HG03520 (cell line): ENCODE data around the gene MYLK2.
"Not testable (repeated sequence)": the region's sequence is repeated elsewhere in the genome, so short reads cannot be mapped to it uniquely, and the experiment has no call there.

Experiments
- ATAC-seq: cut with Tn5 transposase; IDR thresholded peaks from one replicate; pipeline ENCODE4 v1.9.1; 2021; ENCODE audit warnings: mild to moderate bottlenecking, moderate library complexity; ENCODE audit not compliant: unreplicated experiment

Gene MYLK2

GRCh38 chr20:31819083-31819784 is at the start of gene MYLK2:
MYLK2 (plus strand) TSS chr20:31819356; CDS start chr20:31819581, 225 bp downstream.
- no peak for ATAC-seq

DNA sequence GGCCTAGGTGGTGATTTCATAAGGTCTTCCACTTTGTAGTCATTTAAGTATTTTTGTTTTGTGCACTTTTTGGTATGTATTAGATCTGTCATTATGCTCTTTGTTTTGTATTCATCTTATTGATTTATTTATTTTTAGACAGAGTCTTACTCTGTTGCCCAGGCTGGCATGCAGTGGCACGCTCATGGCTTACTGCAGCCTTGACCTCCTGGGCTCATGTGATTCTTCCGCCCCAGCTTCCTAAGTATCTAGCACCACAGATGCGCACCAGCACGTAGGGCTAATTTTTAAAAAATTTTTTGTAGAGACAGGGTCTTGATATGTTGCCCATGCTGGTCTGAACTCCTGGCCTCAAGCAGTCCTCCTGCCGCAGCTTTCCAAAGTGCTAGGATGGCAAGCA is 49.5 kb upstream of the MYLK2 start:
- no peak for ATAC-seq

- no peak for ATAC-seq
Observed at GRCh38 chr20:31770243-31770642, 48.9 kb upstream of the MYLK2 start.

DNA sequence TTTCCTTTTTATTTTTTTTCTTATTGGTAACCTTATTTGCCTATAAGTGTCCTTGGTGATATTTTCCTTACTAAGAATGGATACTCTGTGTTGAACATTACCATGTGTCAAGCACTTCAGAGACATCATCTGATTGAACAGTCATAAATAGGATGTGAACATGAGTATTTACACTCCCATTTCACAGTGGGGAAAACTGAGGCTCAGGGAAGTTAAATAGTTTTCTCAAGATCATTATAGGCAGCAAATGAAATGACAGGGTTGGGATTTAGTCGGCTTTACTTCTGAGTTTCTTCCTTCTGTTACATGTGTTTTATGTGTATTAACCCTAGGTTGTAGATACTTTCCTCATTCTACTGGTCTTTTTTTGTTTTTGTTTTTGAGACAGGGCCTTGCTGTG is 44.7 kb upstream of the MYLK2 start:
- no peak for ATAC-seq

- ATAC-seq, result no peak
Observed at GRCh38 chr20:31780839-31781238, 38.3 kb upstream of the MYLK2 start.

- ATAC-seq, result no peak
Observed at GRCh38 chr20:31781945-31782344, 37.2 kb upstream of the MYLK2 start.

- no peak for ATAC-seq
Observed at GRCh38 chr20:31784354-31785044, 34.7 kb upstream of the MYLK2 start.

- ATAC-seq, result no peak
Observed at GRCh38 chr20:31785089-31785488, 34.1 kb upstream of the MYLK2 start.

DNA sequence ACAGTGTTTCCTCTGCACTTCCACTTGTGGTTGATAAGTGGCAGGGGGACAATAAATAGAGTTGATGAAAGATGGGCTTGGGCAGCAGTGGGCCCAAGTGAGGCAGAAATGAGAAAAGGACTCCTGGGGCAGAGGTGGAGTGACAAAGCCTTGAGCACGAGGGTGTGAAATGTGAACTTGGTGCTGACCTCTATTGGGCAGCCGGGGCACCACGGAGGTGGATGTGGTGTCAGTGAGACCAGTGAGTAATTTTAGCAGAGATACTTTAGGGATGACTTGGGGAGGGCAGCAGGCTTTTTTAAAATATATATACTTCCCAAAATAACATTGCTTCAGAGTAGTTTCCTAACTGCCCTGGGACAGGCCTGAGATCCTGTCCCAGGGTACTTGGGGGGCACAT is 30.6 kb upstream of the MYLK2 start:
- no peak for ATAC-seq

GRCh38 chr20:31790401-31790800 is 28.8 kb upstream of the MYLK2 start:
- no peak for ATAC-seq

DNA sequence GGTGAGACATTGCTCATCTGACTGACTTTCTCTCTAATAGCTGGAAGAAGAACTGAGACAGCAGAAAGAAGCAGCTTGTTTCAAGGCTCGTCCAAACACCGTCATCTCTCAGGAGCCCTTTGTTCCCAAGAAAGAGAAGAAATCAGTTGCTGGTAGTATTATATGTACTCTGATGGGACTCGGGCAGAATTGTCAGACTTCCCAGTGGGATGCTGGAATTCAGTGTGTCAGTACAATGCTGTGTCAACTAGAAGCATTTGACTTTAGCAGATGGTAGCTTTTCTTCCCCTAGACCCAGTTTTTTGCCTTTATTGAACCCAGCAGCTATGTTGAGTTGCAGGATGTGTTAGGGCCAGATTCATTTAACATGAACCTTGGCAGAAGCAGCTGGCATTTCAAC is 21.8 kb upstream of the MYLK2 start:
- no peak for ATAC-seq

- ATAC-seq, result no peak
Observed at GRCh38 chr20:31801508-31801907, 17.6 kb upstream of the MYLK2 start.

GRCh38 chr20:31803552-31804291 is 15.4 kb upstream of the MYLK2 start:
- ATAC-seq, result no peak

- no peak for ATAC-seq
Observed at GRCh38 chr20:31806564-31807355, 12.4 kb upstream of the MYLK2 start.

DNA sequence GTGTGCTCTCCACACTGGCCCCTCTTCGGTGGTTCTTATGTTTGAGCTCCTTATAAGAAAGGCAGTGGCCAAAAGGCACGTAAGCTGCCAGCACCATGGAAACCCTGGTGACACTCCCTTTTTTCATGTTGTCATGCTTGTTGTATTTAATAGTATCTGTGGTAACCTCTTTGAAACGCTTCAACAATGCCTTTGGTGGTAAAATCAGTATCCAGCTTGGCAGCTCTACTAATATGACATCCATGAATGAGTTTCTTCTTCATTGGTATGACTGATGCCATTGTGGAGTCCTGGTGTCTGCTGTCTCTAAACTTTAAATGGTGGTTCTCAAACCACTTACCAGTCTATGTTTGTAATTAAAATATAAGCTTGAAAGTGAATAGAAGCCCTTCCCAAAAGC is 10.7 kb upstream of the MYLK2 start:
- no peak for ATAC-seq

DNA sequence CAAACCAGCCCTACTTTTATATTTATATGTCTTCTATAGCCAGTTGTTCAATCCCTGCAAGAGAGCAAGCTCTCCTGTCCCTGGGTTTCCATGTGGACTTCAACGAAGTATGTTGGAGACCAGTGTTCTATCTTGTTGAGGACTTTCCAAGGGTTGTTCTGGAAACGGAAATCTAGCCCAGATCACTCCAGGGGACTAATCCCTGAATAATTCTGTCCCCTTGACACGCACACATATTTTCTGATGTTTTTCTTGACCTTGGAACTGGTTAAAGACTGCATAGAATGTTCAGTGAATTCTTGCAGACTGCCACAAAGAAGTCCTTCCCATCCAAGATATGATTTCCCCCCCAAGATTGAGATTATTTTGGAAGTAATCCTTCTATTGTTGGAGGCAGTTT is 9.5 kb upstream of the MYLK2 start:
- ATAC-seq, result no peak

- no peak for ATAC-seq
Observed at GRCh38 chr20:31811198-31811597, 8.0 kb upstream of the MYLK2 start.

DNA sequence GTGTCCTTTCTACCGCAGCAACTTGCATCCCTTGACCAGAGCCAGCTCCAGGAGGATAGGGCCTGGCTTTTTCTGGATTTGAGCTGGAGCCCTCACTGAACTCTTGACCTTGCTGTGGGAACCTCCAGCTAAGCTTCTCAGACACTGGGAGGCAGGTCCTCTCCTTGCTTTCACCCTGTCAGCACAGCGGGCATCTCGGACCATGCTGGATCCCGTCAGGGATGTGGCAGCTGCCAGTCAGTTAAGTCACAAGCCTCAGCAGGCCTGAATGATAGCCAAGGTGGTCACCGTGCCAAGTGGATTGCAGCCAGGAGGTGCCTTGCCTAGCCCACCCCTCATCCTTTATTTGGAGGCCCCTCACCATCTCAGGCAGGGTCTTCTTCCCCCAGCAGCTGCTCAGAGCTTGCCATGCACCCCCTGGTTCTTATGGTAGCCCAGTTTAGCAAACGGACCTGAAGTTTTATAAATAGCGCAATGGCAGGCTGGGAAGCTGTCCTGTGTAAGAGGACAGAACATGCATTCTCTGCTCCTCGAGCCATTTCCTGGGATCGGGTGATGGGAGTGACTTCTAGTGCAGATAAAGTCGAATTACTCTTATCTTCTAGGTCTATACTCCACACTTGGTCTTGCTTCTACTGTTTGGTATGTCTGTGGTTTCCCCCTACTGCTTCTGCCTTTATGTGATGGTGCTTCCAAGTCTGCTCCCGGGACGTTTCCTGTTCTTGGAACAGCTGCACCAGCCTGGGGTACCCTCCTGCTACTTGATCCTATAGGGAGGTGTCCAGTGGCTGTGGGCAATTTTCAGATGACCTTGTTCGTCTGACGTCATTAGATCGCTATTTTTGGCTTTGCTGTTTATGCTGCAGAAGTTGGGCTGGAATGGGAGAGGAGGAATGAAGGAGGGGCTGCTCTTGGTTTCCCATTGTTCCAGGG is 7.1 kb upstream of the MYLK2 start:
- ATAC-seq, result no peak

DNA sequence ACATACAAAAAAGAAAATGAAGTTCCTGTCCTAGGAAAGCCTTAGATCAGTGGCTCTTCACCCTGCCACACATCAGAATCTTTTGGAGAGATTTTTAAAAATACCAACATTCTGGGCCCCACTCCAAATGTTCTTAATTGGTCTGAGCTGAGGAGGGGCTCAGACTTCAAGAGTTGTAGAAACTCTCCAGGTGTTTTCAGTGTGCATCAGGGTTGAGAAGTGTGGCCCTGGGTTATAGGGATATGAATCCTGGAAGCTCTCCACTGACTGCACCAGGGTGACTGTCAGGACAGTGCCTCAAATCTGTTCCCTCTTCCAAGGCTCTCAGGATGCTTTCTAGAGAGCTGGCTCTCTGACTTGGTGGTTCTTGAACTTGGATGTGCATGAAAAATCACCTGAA is 5.5 kb upstream of the MYLK2 start:
- ATAC-seq, result no peak

DNA sequence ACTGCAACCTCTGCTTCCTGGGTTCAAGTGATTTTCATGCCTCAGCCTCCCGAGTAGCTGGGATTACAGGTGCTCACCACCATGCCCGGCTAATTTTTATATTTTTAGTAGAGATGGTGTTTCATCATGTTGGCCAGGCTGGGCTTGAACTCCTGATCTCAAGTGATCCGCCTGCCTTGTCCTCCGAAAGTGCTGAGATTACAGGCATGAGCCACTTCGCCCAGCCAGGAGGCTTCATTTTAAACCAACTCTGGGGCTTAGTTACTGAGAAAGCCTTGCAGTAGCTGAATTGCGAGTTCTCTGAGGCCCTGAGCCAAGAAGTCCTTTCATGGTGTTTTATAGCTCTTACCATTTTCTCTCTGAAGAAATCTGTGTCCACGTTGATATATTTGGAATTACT is 5.0 kb upstream of the MYLK2 start:
- ATAC-seq, result not testable (repeated sequence)
